ENCODE measurements around the gene PHEX.

PHEX gene

GRCh38 chrX:22159071-22159470 is 126.9 kb downstream of the PHEX start:
- no peak for DNase-seq

DNA sequence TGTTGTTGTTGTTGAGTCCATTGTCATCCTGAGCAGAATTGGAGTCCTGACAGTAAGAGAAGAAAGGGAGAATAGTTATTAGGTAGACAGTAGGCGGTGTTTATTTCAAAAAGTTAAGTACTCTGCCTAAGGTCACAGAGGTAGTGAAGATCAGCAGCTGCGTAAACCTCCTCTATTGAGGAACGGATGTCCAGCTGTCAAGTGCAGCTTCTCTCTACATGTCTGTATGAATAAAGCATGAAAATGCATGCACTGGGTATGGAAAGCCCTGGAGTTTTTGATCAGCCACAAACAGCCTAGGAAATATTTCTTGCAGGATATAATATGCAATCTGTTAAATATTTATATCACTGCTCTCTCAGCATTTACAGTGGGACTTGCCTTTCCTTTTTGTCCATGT is 131.2 kb downstream of the PHEX start:
- DNase-seq = no peak

GRCh38 chrX:22164770-22165388 is 132.8 kb downstream of the PHEX start:
- DNase-seq = no peak

- DNase-seq = no peak
These were observed 133.8 kb downstream of the PHEX start for GRCh38 chrX:22165732-22166457.

GRCh38 chrX:22171287-22172060 is 139.3 kb downstream of the PHEX start:
- DNase-seq = no peak

DNA sequence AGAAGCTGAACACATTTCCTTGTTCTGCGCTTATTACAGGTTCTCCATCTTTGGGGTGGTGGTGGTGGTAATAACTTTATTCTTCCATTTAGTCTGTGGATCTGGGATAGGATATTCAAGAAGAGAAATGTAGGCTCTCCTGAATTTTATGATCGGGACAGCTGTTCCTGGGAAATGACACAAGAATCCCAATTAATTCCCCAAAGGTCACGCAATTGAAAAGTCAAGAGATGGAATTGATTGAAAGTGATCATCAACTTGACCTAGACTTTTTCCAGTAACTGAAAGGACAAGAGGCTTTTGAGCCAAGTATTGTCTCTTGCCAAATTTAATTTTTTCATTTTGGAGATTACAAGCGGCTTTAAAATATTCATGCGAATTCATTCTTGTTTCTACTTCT is 141.8 kb downstream of the PHEX start:
- no peak for DNase-seq

GRCh38 chrX:22177950-22178515 is 145.9 kb downstream of the PHEX start:
- no peak for DNase-seq

DNA sequence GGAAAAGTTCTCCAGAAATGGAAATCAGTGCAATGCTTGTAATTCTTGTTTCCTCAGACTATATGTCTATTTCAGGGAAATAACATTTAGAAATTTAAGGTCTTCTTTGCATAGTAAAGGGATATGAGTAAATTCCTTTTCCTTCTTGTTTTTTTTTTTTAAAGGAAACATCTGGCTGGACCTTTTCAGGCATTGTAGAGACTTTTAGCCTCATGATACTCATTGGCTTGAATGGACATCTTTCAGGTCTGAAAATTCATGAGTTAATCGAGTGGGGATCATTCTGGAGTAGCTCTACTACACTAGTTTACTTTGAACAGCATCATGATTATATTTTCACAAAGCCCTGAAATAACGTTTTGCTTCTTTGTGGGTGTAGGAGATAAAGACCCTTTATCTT is 152.0 kb downstream of the PHEX start:
- DNase-seq = no peak

DNA sequence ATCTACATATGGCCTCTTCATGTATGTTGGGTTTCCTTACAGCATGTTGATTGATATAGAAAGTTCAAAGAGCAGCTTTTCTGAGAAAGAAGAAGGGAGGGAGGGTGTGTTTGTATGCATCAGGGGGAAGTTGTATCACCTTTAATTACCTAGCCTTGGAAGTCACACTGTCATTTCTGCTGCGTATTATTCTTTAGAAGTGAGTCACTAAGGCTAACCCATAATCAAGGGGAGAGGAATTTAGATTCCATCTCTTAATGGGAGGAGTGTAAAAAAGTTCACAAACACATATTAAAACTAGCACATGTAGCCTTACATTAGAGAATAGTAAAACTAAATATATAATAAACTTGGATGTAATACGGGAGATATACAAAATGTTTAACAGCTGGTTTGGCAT is 154.0 kb downstream of the PHEX start:
- no peak for DNase-seq

GRCh38 chrX:22192419-22193060 is 160.4 kb downstream of the PHEX start:
- peak; percentile 5 to 13 (median 10) for DNase-seq

GRCh38 chrX:22193851-22194659 is 161.9 kb downstream of the PHEX start:
- no peak for DNase-seq

- DNase-seq = no peak
These were observed 162.5 kb downstream of the PHEX start for GRCh38 chrX:22194660-22194945.

DNA sequence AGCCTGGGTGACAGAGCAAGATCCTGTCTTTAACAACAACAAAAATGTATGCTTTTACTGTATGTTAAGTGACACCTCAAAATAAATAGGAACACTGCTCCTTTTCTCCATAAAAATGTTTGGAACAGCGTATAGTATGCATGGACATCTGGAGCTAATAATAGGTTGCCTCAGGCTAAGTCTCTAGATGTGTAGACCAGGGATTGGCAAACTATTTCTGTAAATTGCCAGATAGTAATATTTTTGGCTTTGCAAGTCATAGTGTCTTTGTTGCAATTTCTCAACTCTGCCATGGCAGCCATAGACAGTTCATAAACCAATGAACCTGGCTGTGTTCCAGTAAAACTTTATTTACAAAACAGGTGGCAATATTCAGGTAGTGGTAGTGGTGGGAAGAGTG is 164.0 kb downstream of the PHEX start:
- DNase-seq = no peak

- DNase-seq = no peak
These were observed 170.1 kb downstream of the PHEX start for GRCh38 chrX:22202251-22202650.

GRCh38 chrX:22203186-22203585 is 171.1 kb downstream of the PHEX start:
- DNase-seq = no peak

DNA sequence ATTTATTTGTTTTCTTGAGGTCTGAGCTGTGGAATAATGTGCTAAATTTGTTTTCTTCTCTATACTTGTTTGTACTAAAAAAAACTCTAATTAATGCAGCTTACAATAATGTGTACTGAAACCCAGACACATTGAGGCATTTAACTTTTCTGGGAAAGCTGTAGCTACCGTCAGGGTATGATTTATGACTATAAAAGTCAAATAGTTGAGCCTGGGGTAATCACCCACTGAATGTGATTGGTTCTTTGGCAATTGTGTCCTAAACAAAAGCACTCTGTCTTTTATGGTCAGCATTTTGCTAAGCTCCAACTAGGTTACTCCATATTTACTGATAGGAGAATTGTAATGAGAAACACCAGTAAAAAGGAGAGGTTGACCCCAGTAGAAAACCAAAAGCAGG is 174.7 kb downstream of the PHEX start:
- no peak for DNase-seq

DNA sequence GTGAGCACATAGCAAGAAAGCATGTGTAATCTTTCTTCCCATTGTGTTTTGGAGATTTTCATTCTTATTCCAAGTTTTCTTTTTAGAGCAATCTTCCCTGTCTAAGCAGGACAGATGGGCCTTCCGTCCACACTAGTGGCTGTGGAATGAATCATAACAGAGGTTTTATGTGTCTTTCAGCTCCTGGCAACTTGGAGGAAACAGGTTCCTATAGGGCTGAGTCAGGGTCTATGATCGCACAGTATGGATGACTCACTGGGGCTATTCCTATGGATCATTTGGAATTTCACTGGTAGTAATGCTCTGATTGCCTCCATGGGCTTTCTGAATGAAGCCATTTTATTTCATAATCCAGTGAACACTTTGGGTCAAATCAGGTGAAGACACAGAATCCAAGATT is 188.8 kb downstream of the PHEX start:
- no peak for DNase-seq

GRCh38 chrX:22234380-22234779 is 202.3 kb downstream of the PHEX start:
- no peak for DNase-seq

- DNase-seq = no peak
These were observed 205.4 kb downstream of the PHEX start for GRCh38 chrX:22237479-22237878.

DNA sequence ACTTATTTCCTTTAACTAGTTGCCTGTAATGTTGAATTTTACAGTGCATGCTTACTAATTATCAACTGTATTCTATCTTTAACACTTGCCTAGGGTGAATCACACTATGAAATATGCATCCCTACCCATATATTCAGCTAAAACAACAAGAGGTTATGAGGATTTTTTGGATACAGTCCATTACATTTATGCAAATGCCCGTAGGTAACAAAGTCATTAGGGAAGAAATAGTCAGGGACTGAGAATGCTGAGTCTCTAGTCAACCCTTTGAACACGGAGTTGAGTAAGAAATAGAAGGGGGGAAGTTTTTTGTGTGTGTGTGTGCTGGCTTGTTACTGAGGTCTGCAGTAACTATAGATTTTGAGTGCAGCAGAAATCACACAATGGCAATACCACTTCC is 214.5 kb downstream of the PHEX start:
- DNase-seq = no peak

DNA sequence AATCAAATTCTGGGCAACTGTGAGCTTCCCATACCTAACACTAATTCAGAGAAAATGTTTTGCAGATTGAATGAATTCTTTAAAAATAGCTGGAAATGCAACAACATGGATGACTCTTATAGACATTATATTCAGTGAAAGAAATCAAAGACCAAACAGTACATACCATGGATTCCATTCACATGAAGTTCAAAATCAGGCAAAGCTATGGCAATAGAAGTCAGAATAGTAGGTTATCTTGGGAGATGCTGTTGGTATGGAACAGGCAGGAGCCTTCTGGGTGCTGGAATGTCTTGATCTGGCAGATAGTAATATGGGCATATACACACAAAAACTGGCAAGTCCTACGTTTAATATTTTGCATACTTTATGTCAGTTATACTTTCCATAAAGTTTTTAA is 215.0 kb downstream of the PHEX start:
- no peak for DNase-seq

DNA sequence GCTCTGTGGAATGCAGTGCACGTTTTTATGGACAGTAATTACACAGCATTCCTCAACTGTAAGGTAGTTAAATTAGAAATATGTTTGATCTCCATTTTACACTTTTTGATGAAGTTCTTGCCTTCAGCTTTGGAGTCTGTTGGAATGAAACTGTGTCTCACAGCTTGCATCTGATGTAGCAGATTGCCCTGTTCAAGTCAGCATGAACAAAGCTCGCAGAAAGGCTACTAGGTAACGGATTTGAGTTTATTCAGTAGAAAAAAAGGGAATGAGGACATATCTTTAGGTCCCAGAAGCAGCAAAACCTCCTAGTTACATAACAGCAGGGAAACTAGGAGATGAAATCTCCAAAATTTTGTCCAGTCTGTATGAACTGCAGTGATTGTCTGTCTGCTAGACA is 216.3 kb downstream of the PHEX start:
- no peak for DNase-seq

DNA sequence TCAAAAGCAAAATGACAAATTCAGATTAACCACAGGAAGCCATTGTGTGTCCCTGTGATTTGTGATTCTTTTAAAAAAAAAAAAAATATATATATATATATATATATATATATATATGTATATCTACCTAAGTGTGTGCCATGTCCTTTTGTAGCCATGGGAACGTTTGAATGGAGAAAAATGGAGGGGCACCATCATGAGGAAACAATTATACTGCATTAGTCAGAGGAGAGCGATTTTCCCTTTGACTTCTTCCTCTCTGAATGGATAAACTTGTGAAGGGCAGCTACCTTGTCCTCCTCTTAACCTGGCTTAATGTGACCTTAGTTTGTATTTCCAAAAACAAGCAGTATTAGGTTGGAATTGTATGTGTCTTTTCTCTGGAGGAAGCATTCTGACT is 217.2 kb downstream of the PHEX start:
- DNase-seq = no peak

Measured in activated CD4-positive, CD25-positive, alpha-beta regulatory T cell (primary cell).